HG02623 (cell line): Measurements from ENCODE around the gene MOCS1.
"Not testable (repeated sequence)": the region's sequence is repeated elsewhere in the genome, so short reads cannot be mapped to it uniquely, and the experiment has no call there.

Experiments used
- ATAC-seq: cut with Tn5 transposase; IDR thresholded peaks from one replicate; pipeline ENCODE4 v1.9.1; 2021; ENCODE audit warnings: moderate library complexity; ENCODE audit not compliant: unreplicated experiment

MOCS1 gene

DNA sequence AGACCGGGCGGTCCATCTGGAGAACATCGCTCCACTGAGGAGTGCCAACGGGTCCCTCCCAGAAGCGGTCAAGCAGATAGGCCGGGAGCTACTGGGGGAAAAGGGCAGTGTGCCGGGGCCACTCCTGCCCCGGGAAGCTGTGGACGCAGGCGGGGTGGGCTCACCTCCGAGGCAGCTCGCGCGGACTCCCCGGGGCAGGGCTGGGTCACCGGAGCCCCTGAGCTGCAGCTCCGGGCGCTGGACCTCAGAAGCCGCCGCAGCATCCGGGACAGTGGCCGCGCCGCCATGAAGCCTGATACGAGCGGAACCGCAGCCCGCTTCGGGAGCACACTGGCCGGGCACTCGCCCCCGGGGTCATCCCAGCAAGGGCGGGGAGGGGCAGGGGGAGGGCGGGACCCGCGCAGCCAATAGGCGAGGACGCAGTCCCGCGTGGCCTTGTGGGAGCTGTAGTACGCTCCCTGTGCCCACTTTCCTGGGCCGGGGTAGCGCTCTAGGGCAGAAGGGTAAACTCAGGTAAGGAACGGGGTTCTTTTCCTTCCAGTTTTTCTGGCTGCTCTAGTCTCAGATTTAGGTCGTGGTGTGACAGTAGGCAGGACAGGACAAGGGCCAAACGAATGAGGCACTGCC lies at the start of gene MOCS1:
TSS of gene MOCS1 (minus strand) at position 332 of the 627 bp plus-strand sequence. CDS start at position 287, 45 bp downstream.
- ATAC-seq, result no peak

DNA sequence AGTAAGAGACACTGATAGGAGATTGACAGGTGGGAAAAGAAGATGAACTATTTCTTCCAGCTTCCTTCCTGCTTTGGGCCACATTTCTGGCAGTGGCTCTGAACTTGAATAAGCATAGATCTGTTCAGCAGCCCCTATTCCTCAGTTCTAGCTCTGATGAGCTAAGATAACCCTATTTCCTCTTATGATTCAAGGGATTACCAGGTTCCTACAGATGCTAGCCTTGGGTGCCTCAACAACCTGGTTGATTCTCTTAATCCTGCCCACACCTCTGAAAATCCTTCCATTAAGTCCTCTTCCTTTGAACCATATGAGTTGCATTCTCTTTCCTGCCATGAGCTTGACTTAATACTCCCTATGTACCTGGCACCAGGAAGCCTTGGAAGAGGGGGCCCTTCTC lies 49.8 kb upstream of the MOCS1 start:
- no peak for ATAC-seq

DNA sequence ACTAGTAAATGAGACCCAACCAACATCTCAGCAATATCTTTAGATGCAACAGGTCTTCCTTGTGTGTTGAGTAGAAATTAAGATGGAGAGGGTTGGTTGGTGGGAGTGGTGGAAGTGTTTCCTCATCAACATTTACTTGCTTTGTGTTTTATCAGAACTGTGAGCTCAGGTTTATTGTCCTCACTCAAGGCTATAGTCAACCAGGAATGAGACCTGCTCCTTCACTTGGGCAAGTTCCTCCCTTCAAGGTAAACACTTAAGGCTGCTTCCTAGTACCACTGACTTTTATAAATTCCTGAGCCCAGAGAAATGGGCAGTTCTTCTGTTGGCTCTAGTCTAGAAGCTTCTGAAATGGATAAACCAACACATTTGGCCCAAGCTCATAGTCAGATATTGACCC lies 48.9 kb upstream of the MOCS1 start:
- no peak for ATAC-seq

DNA sequence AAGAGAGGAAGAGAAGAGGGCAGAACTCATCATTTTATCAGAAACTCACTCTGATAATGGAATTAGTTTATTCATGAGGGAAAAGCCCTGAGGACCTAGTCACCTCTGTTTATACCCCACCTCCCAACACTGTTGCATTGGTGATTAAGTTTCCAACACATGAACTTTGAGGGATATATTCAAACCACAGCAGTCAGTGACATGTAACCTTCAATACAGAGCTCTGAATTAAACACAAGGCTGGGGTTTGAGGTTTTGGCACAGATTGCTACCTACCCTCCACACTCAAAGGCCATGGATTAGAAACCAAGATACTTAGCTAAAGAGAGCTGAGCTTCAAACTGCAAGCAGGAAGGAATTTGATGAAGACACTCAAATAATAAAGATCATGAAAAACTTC lies 48.5 kb upstream of the MOCS1 start:
- ATAC-seq, result no peak

DNA sequence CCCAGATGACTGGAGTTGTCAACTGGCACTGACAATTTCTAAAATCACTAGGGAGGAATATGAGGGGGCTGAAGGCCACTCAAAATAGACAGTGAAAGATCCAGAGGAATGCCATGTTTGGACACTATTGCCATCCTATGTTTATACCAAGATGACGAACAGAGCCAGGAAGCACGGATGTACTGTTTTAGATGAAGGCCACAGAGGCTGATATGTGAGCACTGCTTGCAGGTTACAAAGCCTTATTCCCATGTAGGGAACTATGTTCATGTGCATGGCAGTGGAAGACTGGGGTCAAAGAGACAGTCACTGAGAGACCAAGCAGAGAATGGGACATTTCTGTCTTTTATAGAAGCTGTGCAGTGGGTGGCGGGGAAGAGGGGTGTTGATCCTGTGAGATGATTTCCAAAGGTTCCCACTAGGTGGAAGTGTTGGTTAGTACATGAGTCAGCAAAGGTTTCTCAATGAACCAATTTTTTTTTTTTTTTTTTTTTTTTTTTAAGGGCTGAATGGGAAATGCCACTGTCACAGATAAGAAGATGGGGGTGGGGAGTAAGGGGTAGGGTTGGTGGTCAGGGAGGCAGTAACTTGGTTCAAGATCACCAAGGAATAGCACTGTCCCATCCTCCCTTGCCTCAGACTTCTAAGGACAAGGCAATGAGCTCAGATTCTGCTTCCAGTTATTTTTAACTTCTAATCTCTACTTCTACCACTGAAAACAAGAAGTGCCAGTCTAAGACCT lies 46.7 kb upstream of the MOCS1 start:
- ATAC-seq, result no peak

DNA sequence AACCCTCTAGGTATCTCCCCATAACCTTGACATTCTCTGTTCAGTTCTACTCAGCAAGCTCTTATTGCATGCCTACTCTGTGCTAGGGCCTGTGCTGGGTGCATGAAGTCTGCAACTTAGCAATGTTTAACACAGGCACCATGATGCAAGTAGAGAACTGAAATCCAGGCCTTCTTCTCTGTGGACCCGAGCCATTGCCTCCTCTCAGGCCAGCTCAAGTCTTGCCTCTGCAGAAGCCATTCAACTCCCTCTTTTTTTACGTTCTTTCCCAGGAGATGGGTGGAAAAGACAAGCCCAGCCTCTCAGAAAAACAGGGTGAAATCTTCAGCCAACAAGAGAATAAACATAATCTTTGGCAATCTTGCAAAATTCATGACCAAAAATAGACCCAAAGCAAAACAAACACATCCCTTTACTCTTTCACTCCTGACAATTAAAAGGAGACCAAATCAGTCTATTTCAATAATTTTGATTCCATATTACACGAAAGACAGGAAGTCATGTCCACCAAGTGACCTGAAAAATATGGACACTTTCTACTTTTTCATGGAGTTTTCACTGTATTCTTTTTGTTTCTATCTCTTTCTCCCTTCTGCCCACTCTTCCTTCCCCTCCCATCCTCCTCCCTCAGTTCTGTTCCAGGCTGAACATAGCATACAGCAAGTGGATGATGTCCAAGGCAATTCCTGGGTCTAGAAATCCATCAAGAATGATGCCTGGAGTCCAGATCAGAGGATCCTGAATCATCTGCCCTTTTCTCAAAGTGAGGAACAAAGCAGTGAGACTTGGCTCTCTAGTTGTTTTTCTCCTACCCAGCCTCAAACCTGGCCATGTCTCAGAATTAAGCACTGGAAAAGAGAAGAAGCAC lies 45.4 kb upstream of the MOCS1 start:
- no peak for ATAC-seq

DNA sequence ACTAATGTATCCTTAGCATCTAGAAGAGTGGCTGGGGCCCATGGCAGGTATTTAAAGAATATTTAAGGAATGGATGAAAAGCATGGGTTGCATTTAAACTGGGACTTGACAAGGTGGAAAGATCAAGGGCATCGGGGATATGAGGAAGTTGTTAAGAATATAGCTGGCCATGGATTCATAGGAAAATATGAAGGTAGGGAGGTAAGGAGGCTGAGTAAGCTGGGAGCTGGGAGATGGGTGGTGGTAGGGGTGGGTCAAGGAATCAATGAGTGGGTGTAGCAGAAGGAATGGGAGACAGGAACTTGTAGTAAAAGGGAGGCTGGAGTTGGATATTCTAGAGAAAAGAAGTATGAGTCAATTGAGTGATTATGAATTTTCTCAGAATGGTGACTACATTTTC lies 44.0 kb upstream of the MOCS1 start:
- no peak for ATAC-seq

DNA sequence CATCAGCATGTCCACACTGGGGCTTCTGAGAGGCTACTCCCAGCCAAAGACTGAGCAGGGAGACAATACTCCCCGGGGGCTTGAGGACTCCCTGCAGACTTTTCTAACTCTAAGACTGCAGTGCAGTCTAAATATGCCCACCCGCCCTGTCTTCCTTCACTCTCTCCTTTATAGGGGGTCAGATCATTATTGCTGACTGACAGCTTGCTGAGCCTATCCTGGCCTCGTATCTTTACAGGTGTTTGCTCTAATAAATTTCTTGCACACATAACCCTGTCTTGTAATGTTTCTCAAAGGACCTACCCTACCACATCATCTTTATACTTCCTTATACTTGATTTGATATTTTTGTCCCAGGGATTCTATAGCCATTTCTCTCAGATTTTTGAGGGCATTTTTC lies 39.4 kb upstream of the MOCS1 start:
- ATAC-seq, result no peak

DNA sequence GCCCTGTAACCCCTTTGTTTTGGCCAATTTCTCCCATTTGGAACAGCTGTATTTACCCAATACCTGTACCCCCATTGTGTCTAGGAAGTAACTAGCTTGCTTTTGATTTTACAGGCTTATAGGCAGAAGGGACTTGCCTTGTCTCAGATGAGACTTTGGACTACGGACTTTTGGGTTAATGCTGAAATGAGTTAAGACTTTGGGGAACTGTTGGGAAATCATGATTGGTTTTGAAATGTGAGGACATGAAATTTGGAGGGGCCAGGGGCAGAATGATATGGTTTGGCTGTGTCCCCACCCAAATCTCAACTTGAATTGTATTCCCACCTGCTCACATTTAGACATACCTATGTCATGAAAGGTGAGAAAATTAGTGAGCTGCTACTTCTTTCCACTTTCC lies 38.5 kb upstream of the MOCS1 start:
- ATAC-seq, result not testable (repeated sequence)

DNA sequence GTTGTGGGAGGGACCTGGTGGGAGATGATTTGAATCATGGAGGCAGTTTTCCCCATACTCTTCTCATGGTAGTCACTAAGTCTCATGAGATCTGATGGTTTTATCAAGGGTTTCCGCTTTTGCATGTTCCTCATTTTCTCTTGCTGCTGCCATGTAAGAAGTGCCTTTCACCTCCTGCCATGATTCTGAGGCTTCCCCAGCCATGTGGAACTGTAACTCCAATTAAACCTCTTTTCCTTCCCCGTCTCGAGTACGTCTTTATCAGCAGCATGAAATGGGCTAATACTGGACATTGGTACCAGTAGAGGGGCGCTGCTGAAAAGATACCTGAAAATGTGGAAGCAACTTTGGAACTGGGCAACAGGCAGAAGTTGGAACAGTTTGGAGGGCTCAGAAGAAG lies 36.9 kb upstream of the MOCS1 start:
- ATAC-seq, result not testable (repeated sequence)

DNA sequence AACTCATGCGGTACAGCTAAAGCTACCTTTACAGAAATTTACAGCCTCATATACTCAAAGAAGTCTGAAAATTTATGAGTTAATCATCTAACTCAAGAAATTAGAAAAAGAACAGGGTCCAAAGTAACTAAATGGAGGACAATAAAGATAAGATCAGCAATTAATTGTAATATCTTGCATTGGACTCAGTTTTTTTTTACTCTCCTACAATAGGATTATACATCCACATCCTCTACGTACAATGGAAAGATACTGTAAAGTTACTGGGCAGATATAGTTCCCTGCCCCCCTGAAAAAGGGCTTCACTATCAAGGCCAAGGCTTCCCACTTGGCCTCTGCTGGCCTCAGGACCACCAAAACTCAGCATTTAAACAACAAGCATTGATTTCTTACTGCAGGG lies 31.5 kb upstream of the MOCS1 start:
- ATAC-seq, result no peak

DNA sequence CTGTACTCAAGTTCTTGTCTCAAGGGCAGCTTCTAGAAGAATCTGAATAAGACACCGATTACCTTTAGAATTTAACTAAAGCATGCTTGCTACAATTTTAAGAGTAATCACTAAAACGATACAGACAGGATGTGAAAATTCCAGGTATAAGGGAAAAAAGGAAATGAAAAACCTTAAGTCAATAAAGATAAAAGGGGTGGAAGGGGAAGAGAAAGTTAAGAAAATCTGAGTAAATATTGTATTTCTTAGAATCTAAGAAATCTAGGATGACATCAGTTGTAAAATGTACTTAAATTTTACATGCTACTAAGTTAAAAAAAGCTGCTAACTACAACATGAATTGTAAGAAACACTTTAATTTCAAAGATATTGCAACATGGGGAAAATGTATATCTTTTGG lies 30.3 kb upstream of the MOCS1 start:
- ATAC-seq, result no peak

DNA sequence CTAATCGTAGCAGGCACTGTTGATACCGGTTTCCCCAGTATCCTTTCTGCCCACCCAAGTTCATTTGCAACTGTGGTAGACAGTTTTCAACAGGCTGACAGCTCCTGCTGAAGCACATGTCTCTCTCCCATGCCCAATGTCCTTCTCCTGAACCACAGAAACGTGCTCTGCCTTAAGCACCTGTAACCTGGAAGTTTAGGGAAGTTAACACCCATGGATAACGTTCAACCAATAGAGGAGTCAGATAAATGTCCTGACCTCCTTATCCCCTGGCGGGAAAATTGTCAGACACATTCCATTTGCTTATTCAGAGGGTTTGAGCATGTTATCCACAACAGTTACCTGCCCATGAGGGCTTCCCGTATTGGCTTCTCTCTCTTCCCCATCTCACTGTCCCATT lies 29.8 kb upstream of the MOCS1 start:
- no peak for ATAC-seq

DNA sequence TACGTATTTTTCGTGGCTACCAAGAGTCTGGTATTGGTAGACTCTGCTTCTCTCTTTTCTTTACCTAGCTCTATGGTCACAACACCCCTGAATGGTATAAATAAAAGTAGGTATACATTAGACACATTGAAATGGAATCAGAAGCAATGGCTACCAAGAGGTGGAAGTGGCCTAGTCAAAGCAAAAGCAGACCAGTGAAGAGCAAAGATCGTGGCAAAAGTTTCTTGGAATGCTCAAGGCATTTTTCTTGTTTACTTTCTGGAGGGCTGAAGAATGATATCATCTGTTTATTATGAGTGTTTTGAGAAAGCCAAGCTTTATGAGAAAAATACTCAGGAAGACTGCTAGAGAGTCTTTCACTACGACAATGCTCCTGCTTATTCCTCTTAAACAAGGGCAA lies 28.6 kb upstream of the MOCS1 start:
- ATAC-seq, result no peak

DNA sequence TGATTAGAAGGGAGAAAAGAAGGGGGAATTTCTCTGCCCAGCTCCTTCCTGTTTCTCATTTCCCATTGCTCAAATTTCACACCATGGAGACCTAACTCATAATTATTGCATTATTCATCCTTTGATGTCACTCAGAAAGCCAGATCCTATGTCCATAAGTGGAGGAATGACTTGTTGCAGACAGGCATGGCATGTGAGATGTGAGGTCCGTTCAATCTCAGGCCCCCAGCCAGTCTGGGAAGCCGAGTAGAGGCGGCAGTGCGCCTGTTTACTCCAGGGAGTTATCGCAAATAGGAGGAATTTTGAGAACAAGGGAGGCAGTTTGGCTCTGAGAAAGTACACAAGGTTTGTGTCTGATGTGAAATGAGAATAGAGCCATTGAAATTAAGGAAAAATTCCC lies 26.9 kb upstream of the MOCS1 start:
- ATAC-seq, result no peak

DNA sequence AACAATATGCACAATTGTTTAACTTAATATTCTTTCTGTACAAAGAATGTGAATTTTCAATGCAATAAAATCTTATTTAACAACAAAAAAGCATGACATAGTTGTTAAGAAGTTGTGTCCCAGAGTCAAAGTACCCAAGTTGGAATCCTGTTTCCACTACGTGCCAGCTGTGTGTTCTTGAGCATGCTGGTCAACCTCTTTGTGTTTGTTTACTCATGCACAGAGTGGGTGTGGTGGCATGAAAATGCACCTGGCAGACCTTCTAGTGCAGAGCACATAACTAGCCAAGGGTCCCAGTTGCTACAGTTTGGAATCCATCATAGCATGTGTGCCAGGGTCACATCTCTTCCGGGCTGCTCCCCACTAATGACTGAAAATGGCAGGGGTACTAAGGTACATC lies 24.7 kb upstream of the MOCS1 start:
- no peak for ATAC-seq

DNA sequence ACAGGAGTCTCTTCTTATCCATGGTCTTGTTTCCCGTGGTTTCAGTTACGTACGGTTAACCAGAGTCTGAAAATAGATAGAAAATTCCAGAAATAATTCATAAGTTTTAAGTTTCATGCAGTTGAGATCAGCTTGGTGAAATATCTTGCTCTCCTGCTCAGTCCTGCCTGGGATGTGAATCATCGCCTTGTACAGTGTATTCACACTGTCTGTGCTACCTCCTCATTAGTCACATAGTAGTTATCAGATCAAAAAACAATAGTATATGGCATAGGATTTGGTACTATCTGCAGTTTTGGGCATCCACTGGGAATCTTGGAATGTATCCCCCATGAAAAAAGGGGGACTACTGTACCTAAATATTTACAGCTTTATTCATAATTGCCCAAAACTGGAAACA lies 22.7 kb upstream of the MOCS1 start:
- no peak for ATAC-seq

DNA sequence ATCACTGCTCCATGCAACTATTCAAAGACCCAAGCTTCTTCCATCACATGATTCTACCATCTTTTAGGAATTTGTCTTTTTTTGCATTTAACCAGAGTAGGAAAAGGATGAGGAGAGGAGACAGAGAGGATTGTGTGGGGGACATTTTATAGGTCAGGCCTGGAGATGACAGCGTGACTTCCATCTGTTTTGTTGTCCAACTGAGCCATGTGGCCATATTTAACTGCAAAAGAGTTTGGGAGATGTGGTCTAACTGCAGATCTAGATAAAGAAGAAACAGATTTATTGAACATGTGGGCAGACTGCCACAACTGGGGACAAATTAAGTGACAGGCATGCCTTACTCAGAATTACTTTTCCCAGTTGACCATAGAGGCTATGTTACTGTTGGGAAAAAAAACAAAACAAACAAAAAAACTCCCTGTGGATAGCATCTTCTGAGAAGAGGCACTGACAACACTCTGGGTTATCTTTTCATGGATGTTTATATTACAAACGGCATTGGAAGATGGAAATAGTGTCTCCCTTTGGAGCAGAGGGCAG lies 18.9 kb upstream of the MOCS1 start:
- ATAC-seq, result no peak

DNA sequence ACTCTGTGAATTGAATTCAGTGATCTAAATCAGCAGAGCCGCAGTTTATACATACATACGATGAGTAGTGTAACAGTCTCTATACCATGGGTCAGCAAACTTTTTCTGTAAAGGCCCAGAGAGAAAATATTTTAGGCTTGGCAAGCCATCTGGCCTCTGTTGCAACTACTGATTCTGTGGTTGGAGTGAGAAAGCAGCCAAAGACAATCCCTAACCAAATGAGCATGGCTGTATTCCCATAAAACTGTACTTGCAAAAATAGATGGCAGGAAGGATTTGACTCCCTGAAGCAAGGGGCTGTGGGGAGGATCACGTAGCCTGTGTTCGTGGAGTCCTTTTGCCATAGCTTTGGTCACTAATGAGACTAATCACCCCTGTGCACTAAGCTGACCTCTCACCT lies 17.9 kb upstream of the MOCS1 start:
- no peak for ATAC-seq

DNA sequence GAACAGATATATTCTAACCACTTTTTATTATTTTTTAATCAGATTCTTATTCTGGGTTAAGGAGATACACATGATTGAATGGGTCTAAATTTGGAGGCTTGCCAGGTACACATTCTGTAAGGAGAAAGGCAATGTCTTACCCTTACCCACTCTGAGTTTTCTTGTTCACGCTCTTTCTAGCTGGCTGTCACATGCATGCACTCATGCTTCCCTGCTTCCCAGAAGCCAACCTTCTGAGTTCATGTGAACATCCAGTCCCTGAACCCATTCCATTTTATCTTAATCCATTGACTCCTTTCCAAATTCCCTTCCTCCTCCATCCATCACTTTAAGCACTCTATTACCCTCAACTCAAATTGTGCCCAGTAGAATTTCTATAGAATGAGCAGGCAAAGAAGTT lies 17.5 kb upstream of the MOCS1 start:
- no peak for ATAC-seq

DNA sequence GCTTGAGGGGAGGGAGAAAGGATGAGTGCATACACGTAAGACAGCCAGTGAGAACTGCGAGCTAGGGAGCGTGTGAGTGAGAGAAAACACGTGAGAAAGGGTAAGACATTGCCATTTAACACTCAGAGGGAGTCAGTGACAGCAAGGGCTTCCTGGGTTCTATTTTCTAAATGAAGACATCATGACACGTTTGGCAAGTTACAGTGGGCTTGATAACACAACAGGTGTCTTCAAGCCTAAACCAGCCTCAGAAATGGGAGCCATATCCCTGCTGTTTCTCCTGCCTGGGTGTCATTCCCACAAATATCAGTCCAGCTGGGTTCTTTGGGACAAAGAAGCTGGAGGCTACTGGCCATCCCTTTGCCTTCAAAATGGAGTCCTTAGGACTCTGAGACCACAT lies 16.9 kb upstream of the MOCS1 start:
- no peak for ATAC-seq
